Neural progenitor cell (in vitro differentiated cells): Measurements from ENCODE around the gene OR51A2. TPM values are rescaled to one million over a fixed set of nuclear protein-coding genes. Genes with fewer than 3 reads are reported as not detected.

Source experiments
- DNase-seq: peaks from one replicate; pipeline ENCODE4 v3.0.0-alpha.2; 2016; ENCODE audit warnings: low spot score
- H2AFZ ChIP-seq: fragments of 200-600 bp; sonication (generic); replicated peaks from 2 replicates; pipeline ENCODE4 v1.6.1; 2016; ENCODE audit warnings: antibody characterized with exemption
- H3F3A ChIP-seq: fragments of 200-600 bp; sonication (generic); 2 replicates; pipeline ENCODE4 v1.6.1; 2016; ENCODE audit warnings: antibody characterized with exemption, low read depth
- H3K27ac ChIP-seq: fragments of 200-600 bp; sonication (generic); 2 replicates; pipeline ENCODE4 v1.5.1; 2016; ENCODE audit warnings: mild to moderate bottlenecking
- H3K27me3 ChIP-seq: fragments of 200-600 bp; sonication (generic); 2 replicates; pipeline ENCODE4 v1.6.1; 2016; ENCODE audit warnings: mild to moderate bottlenecking, moderate library complexity
- H3K36me3 ChIP-seq: fragments of 200-600 bp; sonication (generic); 2 replicates; pipeline ENCODE4 v1.5.1; 2016
- H3K4me1 ChIP-seq: fragments of 200-600 bp; sonication (generic); 2 replicates; pipeline ENCODE4 v1.6.1; 2016; ENCODE audit warnings: mixed run types
- H3K4me2 ChIP-seq: fragments of 200-600 bp; sonication (generic); 2 replicates; pipeline ENCODE4 v1.6.1; 2016
- H3K4me3 ChIP-seq: fragments of 200-600 bp; sonication (generic); 2 replicates; pipeline ENCODE4 v1.5.1; 2016
- H3K79me2 ChIP-seq: fragments of 200-600 bp; sonication (generic); 2 replicates; pipeline ENCODE4 v1.6.1; 2016; ENCODE audit warnings: low read depth
- H3K9ac ChIP-seq: fragments of 200-600 bp; sonication (generic); 2 replicates; pipeline ENCODE4 v1.6.1; 2016
- H3K9me3 ChIP-seq: fragments of 200-600 bp; sonication (generic); 2 replicates; pipeline ENCODE4 v1.5.1; 2016; ENCODE audit warnings: low read depth
- H4K20me1 ChIP-seq: fragments of 200-600 bp; sonication (generic); 2 replicates; pipeline ENCODE4 v1.6.1; 2016; ENCODE audit warnings: low read depth
- H3K27ac Mint-ChIP-seq: 3 replicates; pipeline ENCODE4 v1.8.0; 2021; ENCODE audit warnings: mixed read lengths
- H3K27me3 Mint-ChIP-seq: 2 replicates; pipeline ENCODE4 v1.8.0; 2022; ENCODE audit warnings: low read depth, mild to moderate bottlenecking, inconsistent platforms, moderate library complexity, mixed read lengths; ENCODE audit not compliant: insufficient read depth
- H3K36me3 Mint-ChIP-seq: 3 replicates; pipeline ENCODE4 v1.8.0; 2021; ENCODE audit warnings: mixed read lengths
- H3K4me1 Mint-ChIP-seq: 3 replicates; pipeline ENCODE4 v1.8.0; 2021; ENCODE audit warnings: mixed read lengths
- H3K4me3 Mint-ChIP-seq: 3 replicates; pipeline ENCODE4 v1.8.0; 2021; ENCODE audit warnings: mild to moderate bottlenecking, moderate library complexity, mixed read lengths
- H3K9me3 Mint-ChIP-seq: 3 replicates; pipeline ENCODE4 v1.8.0; 2020; ENCODE audit warnings: mixed read lengths
- EZH2 ChIP-seq: fragments of 200-600 bp; sonication (generic); IDR thresholded peaks from 2 replicates; pipeline ENCODE4 v1.6.1; 2017; ENCODE audit warnings: antibody characterized with exemption, mild to moderate bottlenecking, moderate library complexity
- EZH2phosphoT487 ChIP-seq: fragments of 200-600 bp; sonication (generic); IDR thresholded peaks from 2 replicates; pipeline ENCODE4 v1.6.1; 2017; ENCODE audit warnings: antibody characterized with exemption
- total RNA-seq: library from RNA; depleted of rRNA; stranded (reverse); fragments of >200 nt; gene quantifications from 2 replicates; pipeline ENCODE4 v1.2.3, GENCODE V29; 2015; ENCODE audit warnings: low replicate concordance
- TF ChIP-seq, protein P1 (sequence below): fragments of 200-600 bp; sonication (generic); IDR thresholded peaks from 2 replicates; pipeline ENCODE4 v1.5.1; 2017; ENCODE audit warnings: antibody characterized with exemption, mild to moderate bottlenecking

Gene OR51A2
- total RNA-seq, 1 donor from 2014 or later: not detected

DNA sequence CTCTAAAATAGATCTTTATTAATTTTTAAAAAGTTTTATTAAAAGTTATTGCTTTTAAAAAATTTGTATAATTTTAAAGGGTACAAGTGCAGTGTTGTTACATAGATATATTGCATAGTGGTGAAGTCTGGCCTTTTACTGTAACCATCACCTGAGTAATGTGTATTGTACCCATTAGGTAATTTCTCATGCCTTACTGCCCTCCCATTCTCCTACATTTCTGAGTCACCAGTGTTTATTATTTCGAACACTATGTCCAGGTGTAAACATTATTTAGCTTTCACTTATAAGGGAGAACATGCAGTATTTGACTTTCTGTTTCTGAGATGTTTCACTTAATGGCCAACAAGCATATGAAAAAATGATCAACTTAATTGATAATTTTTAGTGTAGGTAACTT is 33.7 kb downstream of the OR51A2 start:
- H3F3A ChIP-seq: no peaks in the 10 kb centered on the region
- no peak for DNase-seq
- no peak overlapping the region for H3K4me3 Mint-ChIP-seq
- H3K9ac ChIP-seq: no peak overlapping the region
- no peak overlapping the region for H3K27ac Mint-ChIP-seq
- H3K9me3 ChIP-seq: no peaks in the 10 kb centered on the region
- H3K4me3 ChIP-seq: no peak overlapping the region
- H3K9me3 Mint-ChIP-seq: no peaks in the 10 kb centered on the region
- no peaks in the 10 kb centered on the region for H3K79me2 ChIP-seq
- H3K4me2 ChIP-seq: no peak overlapping the region
- no peaks in the 10 kb centered on the region for H3K4me1 Mint-ChIP-seq
- no peaks in the 10 kb centered on the region for H3K27me3 ChIP-seq
- TF ChIP-seq EZH2 (no peak), EZH2phosphoT487 (no peak)
- TF ChIP-seq, protein P1, sequence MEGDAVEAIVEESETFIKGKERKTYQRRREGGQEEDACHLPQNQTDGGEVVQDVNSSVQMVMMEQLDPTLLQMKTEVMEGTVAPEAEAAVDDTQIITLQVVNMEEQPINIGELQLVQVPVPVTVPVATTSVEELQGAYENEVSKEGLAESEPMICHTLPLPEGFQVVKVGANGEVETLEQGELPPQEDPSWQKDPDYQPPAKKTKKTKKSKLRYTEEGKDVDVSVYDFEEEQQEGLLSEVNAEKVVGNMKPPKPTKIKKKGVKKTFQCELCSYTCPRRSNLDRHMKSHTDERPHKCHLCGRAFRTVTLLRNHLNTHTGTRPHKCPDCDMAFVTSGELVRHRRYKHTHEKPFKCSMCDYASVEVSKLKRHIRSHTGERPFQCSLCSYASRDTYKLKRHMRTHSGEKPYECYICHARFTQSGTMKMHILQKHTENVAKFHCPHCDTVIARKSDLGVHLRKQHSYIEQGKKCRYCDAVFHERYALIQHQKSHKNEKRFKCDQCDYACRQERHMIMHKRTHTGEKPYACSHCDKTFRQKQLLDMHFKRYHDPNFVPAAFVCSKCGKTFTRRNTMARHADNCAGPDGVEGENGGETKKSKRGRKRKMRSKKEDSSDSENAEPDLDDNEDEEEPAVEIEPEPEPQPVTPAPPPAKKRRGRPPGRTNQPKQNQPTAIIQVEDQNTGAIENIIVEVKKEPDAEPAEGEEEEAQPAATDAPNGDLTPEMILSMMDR: no peak
- H4K20me1 ChIP-seq: no peaks in the 10 kb centered on the region
- H3K27me3 Mint-ChIP-seq: no peaks in the 10 kb centered on the region
- H2AFZ ChIP-seq: no peak overlapping the region
- no peaks in the 10 kb centered on the region for H3K36me3 ChIP-seq
- no peaks in the 10 kb centered on the region for H3K4me1 ChIP-seq
- no peaks in the 10 kb centered on the region for H3K36me3 Mint-ChIP-seq
- H3K27ac ChIP-seq: no peak overlapping the region

DNA sequence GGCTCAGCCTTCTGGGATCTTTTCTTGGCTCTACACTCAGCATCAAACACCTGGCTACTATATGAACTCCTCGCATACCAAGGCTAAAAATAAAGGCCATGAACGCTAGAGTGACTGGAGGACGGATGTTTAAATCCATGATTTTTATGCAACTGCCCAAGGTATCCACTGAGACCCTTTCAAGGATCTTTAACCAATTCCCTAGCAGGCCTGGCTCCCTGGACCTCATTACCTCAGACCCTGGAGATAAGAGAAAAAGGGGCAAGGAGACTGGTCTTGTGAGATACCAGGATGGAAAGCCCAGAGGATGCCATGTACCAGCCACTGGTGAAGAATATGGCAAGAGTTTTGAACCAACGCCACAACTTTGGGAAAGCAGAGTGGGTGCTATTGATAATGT is 36.3 kb downstream of the OR51A2 start, which contains the start of gene OR51G2:
Gene OR51G2 (minus strand): TSS at position 101 of the 400 bp plus-strand sequence. CDS start 3,687 bp downstream, outside the sequence.
- TF ChIP-seq, protein P1: no peak
- no peak for TF ChIP-seq EZH2phosphoT487
- no peak for TF ChIP-seq EZH2
- H3F3A ChIP-seq: no peaks in the 10 kb centered on the region
- no peak within 1 kb of the TSS for H3K27ac Mint-ChIP-seq
- H2AFZ ChIP-seq: no peak within 1 kb of the TSS
- no peaks in the 10 kb centered on the region for H4K20me1 ChIP-seq
- H3K79me2 ChIP-seq: no peaks in the 10 kb centered on the region
- no peaks in the 10 kb centered on the region for H3K36me3 Mint-ChIP-seq
- DNase-seq: no peak
- H3K4me1 ChIP-seq: no peaks in the 10 kb centered on the region
- H3K36me3 ChIP-seq: no peaks in the 10 kb centered on the region
- H3K9me3 Mint-ChIP-seq: no peaks in the 10 kb centered on the region
- H3K4me3 Mint-ChIP-seq: no peak within 1 kb of the TSS
- no peak within 1 kb of the TSS for H3K27ac ChIP-seq
- no peak within 1 kb of the TSS for H3K9ac ChIP-seq
- no peaks in the 10 kb centered on the region for H3K9me3 ChIP-seq
- H3K4me1 Mint-ChIP-seq: no peaks in the 10 kb centered on the region
- H3K4me3 ChIP-seq: no peak within 1 kb of the TSS
- no peaks in the 10 kb centered on the region for H3K27me3 Mint-ChIP-seq
- no peak within 1 kb of the TSS for H3K4me2 ChIP-seq
- no peaks in the 10 kb centered on the region for H3K27me3 ChIP-seq

DNA sequence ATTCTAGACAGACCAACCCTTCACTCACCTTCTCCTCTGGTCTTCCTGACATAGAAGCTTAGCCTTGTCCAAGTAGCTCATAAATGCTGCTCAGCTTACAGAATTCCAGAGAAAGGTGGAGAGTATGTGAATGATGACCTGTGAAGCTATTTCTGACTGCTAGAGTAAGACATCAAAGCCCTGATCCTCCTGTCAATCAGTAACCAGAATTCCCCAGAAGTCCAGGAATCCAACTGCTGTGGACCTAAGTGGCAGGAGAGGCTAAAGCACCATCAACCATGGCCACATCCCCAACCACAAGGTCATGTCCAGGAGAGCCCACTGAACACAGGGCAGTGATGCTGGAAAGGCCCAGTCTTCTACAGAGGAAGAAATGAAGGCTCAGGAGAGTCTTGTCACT is 38.9 kb downstream of the OR51A2 start:
- no peaks in the 10 kb centered on the region for H3K27me3 Mint-ChIP-seq
- H3F3A ChIP-seq: no peaks in the 10 kb centered on the region
- no peaks in the 10 kb centered on the region for H4K20me1 ChIP-seq
- H2AFZ ChIP-seq: no peak overlapping the region
- H3K9ac ChIP-seq: no peak overlapping the region
- no peaks in the 10 kb centered on the region for H3K4me1 Mint-ChIP-seq
- no peak overlapping the region for H3K27ac Mint-ChIP-seq
- TF ChIP-seq, protein P1: no peak
- TF ChIP-seq EZH2phosphoT487 (no peak), EZH2 (no peak)
- H3K79me2 ChIP-seq: no peaks in the 10 kb centered on the region
- H3K4me3 ChIP-seq: no peak overlapping the region
- no peaks in the 10 kb centered on the region for H3K9me3 ChIP-seq
- H3K27me3 ChIP-seq: no peaks in the 10 kb centered on the region
- H3K4me2 ChIP-seq: no peak overlapping the region
- H3K27ac ChIP-seq: no peak overlapping the region
- DNase-seq: no peak
- H3K36me3 ChIP-seq: no peaks in the 10 kb centered on the region
- no peaks in the 10 kb centered on the region for H3K9me3 Mint-ChIP-seq
- no peaks in the 10 kb centered on the region for H3K36me3 Mint-ChIP-seq
- no peaks in the 10 kb centered on the region for H3K4me1 ChIP-seq
- H3K4me3 Mint-ChIP-seq: no peak overlapping the region

Other genes with a start within 250 kb of the OR51A2 start
- not detected in 2 replicates for gene OR51F1, start 185.8 kb downstream of the OR51A2 start, total RNA-seq
- not detected in 2 replicates for gene OR52R1, start 151.3 kb downstream of the OR51A2 start, total RNA-seq
- gene OR51F2, start 134.4 kb downstream of the OR51A2 start, total RNA-seq: not detected in 2 replicates
- not detected in 2 replicates for gene OR51S1, start 106.5 kb downstream of the OR51A2 start, total RNA-seq
- gene OR51T1, start 73.8 kb downstream of the OR51A2 start, total RNA-seq: not detected in 2 replicates
- gene OR51A7, start 51.9 kb downstream of the OR51A2 start, total RNA-seq: not detected in 2 replicates
- not detected in 2 replicates for gene OR51G2, start 36.4 kb downstream of the OR51A2 start, total RNA-seq
- not detected in 2 replicates for gene OR51G1, start 31.4 kb downstream of the OR51A2 start, total RNA-seq
- gene OR51A4, start 8.1 kb downstream of the OR51A2 start, total RNA-seq: not detected in 2 replicates
- not detected in 2 replicates for gene OR51L1, start 39.1 kb upstream of the OR51A2 start, total RNA-seq
- gene OR52J3, start 90.8 kb upstream of the OR51A2 start, total RNA-seq: not detected in 2 replicates
- not detected in 2 replicates for gene OR52E2, start 103.9 kb upstream of the OR51A2 start, total RNA-seq
- gene OR52E1, start 113.9 kb upstream of the OR51A2 start, total RNA-seq: not detected in 2 replicates
- not detected in 2 replicates for gene OR52A5, start 182.6 kb upstream of the OR51A2 start, total RNA-seq
- gene OR52A1, start 199.0 kb upstream of the OR51A2 start, total RNA-seq: not detected in 2 replicates
- not detected in 2 replicates for gene OR51V1, start 245.0 kb upstream of the OR51A2 start, total RNA-seq